ENCODE data around the gene DCUN1D2. TPM values are rescaled to one million over a fixed set of nuclear protein-coding genes. Genes with fewer than 3 reads are reported as not detected.

The DCUN1D2 gene
- total RNA-seq, 1 donor from 2014 or later = 12.9 TPM

GRCh38 chr13:113448545-113448884, 42.0 kb downstream of the DCUN1D2 start:
- no peak for DNase-seq (ENCODE audit: low read depth)
- no peak for TF ChIP-seq CTCF (IDR thresholded peaks at IDR 0.05; ENCODE audit: insufficient read depth, low read length, poor library complexity, severe bottlenecking)
- Histone ChIP-seq H3K36me3 (ENCODE audit: control insufficient read depth, insufficient read depth, low read length) (no peaks in the 10 kb centered on the region), H3K27me3 (ENCODE audit: control insufficient read depth, insufficient read depth, low read length) (no peaks in the 10 kb centered on the region), H3K4me3 (ENCODE audit: low read depth, low read length) (no peak overlapping the region)

- TF ChIP-seq CTCF (IDR thresholded peaks at IDR 0.05; ENCODE audit: insufficient read depth, low read length, poor library complexity, severe bottlenecking) = no peak
- Histone ChIP-seq H3K4me3 (ENCODE audit: low read depth, low read length) (no peak overlapping the region), H3K27me3 (ENCODE audit: control insufficient read depth, insufficient read depth, low read length) (no peaks in the 10 kb centered on the region), H3K36me3 (ENCODE audit: control insufficient read depth, insufficient read depth, low read length) (no peaks in the 10 kb centered on the region)
- DNase-seq (ENCODE audit: low read depth) = no peak
Measured at GRCh38 chr13:113447596-113447995, 42.9 kb downstream of the DCUN1D2 start.

- H3K27me3 ChIP-seq (ENCODE audit: control insufficient read depth, insufficient read depth, low read length) = no peaks in the 10 kb centered on the region
- no peak for TF ChIP-seq CTCF (IDR thresholded peaks at IDR 0.05; ENCODE audit: insufficient read depth, low read length, poor library complexity, severe bottlenecking)
- H3K36me3 ChIP-seq (ENCODE audit: control insufficient read depth, insufficient read depth, low read length) = no peaks in the 10 kb centered on the region
- no peak overlapping the region for H3K4me3 ChIP-seq (ENCODE audit: low read depth, low read length)
- no peak for DNase-seq (ENCODE audit: low read depth)
Measured at GRCh38 chr13:113446488-113446854, 44.0 kb downstream of the DCUN1D2 start.

GRCh38 chr13:113445791-113446487, 44.6 kb downstream of the DCUN1D2 start:
- no peak for DNase-seq (ENCODE audit: low read depth)
- Histone ChIP-seq H3K27me3 (ENCODE audit: control insufficient read depth, insufficient read depth, low read length) (no peaks in the 10 kb centered on the region), H3K4me3 (ENCODE audit: low read depth, low read length) (no peak overlapping the region), H3K36me3 (ENCODE audit: control insufficient read depth, insufficient read depth, low read length) (no peaks in the 10 kb centered on the region)
- no peak for TF ChIP-seq CTCF (IDR thresholded peaks at IDR 0.05; ENCODE audit: insufficient read depth, low read length, poor library complexity, severe bottlenecking)

GRCh38 chr13:113443991-113444390, 46.5 kb downstream of the DCUN1D2 start:
- no peaks in the 10 kb centered on the region for H3K27me3 ChIP-seq (ENCODE audit: control insufficient read depth, insufficient read depth, low read length)
- H3K36me3 ChIP-seq (ENCODE audit: control insufficient read depth, insufficient read depth, low read length) = no peaks in the 10 kb centered on the region
- no peak for TF ChIP-seq CTCF (IDR thresholded peaks at IDR 0.05; ENCODE audit: insufficient read depth, low read length, poor library complexity, severe bottlenecking)
- no peak overlapping the region for H3K4me3 ChIP-seq (ENCODE audit: low read depth, low read length)
- no peak for DNase-seq (ENCODE audit: low read depth)

GRCh38 chr13:113442985-113443362, 47.5 kb downstream of the DCUN1D2 start:
- Histone ChIP-seq H3K36me3 (ENCODE audit: control insufficient read depth, insufficient read depth, low read length) (no peaks in the 10 kb centered on the region), H3K4me3 (ENCODE audit: low read depth, low read length) (no peak overlapping the region), H3K27me3 (ENCODE audit: control insufficient read depth, insufficient read depth, low read length) (no peaks in the 10 kb centered on the region)
- no peak for TF ChIP-seq CTCF (IDR thresholded peaks at IDR 0.05; ENCODE audit: insufficient read depth, low read length, poor library complexity, severe bottlenecking)
- DNase-seq (ENCODE audit: low read depth) = no peak

Measured in kidney epithelial cell (primary cell).